ENCODE measurements around the gene KIF26B. TPM values are rescaled to one million over a fixed set of nuclear protein-coding genes. Genes with fewer than 3 reads are reported as not detected.

The KIF26B gene
- total RNA-seq, 4 donors from 2014 or later, result 0.90 to 2.0 (median 1.5) TPM

DNA sequence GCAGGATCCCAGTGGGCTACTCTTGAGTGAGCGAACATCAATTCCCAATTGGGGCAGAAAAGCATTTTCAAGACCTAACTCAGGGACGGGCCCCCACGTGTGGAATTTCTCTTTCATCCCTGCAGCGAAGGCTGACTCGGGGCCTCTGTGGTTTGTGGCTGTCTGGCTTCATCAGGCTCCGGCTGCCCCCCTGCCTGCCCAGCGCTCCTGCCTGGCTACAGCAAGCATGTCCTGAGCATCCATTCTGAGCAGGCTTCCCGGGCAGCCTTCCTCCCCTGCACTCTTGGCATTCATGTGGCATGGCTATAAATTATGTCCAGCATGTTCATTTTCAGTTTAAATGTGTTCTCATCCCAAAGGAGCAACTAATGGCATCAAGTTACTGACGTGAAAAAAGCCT is 588.1 kb downstream of the KIF26B start:
- H3K4me1 ChIP-seq, result no peaks in the 10 kb centered on the region
- H3K27ac ChIP-seq, result no peak overlapping the region
- no peak for TF ChIP-seq EP300 (IDR thresholded peaks at IDR 0.05)
- peaks cover 0 to 52% (median 0%) of the 10 kb centered on the region in 4 donors for H3K9me3 ChIP-seq
- H3K4me3 ChIP-seq, result no peak overlapping the region
- WGBS, 2 donors, result 49% methylated on average over 9 of the region's 9 CpGs
- H3K36me3 ChIP-seq, result peaks cover 0 to 8% (median 0%) of the 10 kb centered on the region in 3 donors
- DNase-seq (ENCODE audit: low spot score in 2 of 2), result no peak
- no peaks in the 10 kb centered on the region for H3K27me3 ChIP-seq

DNA sequence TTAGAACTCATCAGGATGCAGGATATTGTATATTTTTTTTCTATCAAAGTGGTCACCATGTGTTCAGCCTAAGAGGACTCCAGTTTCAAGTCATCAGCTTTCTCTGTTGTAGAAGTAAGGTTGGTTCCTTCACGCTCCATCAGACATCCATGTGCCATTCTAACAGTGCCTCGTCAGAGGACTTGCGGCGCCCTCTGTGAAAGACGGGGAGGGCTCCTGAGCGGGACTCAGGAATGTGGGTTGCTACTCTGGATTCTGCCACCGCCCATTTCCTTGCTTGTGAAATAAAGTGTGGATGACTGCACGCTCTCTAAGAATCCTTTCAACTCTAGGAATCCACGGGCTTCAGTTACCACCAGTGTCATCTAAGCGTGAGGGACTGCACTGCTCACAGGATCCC is 593.5 kb downstream of the KIF26B start:
- Histone ChIP-seq H3K4me1 (no peaks in the 10 kb centered on the region), H3K4me3 (no peak overlapping the region), H3K9me3 (peaks cover 0 to 69% (median 5%) of the 10 kb centered on the region in 4 donors), H3K36me3 (peaks cover 0 to 40% (median 0%) of the 10 kb centered on the region in 3 donors), H3K27ac (no peak overlapping the region), H3K27me3 (no peaks in the 10 kb centered on the region)
- 76 to 81% methylated on average over 10 of the region's 10 CpGs for WGBS, 2 donors
- TF ChIP-seq, protein P1, sequence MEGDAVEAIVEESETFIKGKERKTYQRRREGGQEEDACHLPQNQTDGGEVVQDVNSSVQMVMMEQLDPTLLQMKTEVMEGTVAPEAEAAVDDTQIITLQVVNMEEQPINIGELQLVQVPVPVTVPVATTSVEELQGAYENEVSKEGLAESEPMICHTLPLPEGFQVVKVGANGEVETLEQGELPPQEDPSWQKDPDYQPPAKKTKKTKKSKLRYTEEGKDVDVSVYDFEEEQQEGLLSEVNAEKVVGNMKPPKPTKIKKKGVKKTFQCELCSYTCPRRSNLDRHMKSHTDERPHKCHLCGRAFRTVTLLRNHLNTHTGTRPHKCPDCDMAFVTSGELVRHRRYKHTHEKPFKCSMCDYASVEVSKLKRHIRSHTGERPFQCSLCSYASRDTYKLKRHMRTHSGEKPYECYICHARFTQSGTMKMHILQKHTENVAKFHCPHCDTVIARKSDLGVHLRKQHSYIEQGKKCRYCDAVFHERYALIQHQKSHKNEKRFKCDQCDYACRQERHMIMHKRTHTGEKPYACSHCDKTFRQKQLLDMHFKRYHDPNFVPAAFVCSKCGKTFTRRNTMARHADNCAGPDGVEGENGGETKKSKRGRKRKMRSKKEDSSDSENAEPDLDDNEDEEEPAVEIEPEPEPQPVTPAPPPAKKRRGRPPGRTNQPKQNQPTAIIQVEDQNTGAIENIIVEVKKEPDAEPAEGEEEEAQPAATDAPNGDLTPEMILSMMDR (IDR thresholded peaks at IDR 0.05), result no peak
- TF ChIP-seq EP300 (IDR thresholded peaks at IDR 0.05), result no peak
- no peak for TF ChIP-seq POLR2A (IDR thresholded peaks at IDR 0.05)
- no peak for DNase-seq (ENCODE audit: low spot score in 2 of 2)

DNA sequence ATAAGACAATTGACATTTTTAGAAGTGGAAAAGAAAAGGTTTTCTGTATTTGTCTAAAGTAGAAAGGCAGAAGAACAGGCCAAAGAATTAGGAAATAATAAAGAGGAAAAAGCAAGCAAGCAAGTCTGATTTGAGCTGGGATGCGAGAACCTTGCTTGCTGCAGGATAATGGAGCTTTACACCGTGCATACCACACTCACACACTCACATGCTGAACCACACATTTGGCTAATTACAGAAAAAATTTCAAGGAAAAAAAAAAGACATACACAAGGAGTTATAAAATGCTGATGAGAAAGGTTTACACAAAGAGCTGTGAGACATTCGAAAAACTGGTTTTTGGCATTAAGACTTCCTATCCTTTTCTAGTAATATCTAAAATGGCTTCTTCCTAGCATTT is 593.9 kb downstream of the KIF26B start:
- Histone ChIP-seq H3K27ac (no peak overlapping the region), H3K4me3 (no peak overlapping the region), H3K9me3 (peaks cover 0 to 69% (median 5%) of the 10 kb centered on the region in 4 donors), H3K36me3 (peaks cover 0 to 40% (median 0%) of the 10 kb centered on the region in 3 donors), H3K4me1 (no peaks in the 10 kb centered on the region), H3K27me3 (no peaks in the 10 kb centered on the region)
- TF ChIP-seq EP300 (IDR thresholded peaks at IDR 0.05) (no peak), POLR2A (IDR thresholded peaks at IDR 0.05) (no peak)
- TF ChIP-seq, protein P1 (IDR thresholded peaks at IDR 0.05), result no peak
- no peak for DNase-seq (ENCODE audit: low spot score in 2 of 2)
- 85 to 90% methylated on average over 3 of the region's 3 CpGs for WGBS, 2 donors

DNA sequence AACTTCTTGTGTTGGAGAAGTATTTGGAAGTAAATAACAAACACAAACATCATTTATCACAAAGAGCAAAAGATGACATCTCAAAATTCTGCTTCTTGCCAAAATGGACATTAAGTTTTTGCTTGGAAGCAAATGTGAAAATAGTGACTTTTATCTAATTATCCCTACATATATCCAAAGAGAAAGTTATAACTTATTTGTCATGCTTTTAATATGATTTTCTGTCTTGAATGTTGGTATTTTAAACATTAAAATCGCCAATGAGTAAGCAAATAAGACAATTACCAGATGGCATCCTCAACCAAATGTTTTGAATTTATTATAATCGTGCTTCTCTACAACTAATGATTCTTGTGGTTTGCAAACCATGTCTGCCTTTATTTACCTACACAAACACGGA is 594.3 kb downstream of the KIF26B start:
- no peak for DNase-seq (ENCODE audit: low spot score in 2 of 2)
- WGBS, 2 donors, result 85 to 90% methylated on average over 3 of the region's 3 CpGs
- no peaks in the 10 kb centered on the region for H3K4me1 ChIP-seq
- no peaks in the 10 kb centered on the region for H3K27me3 ChIP-seq
- H3K36me3 ChIP-seq, result peaks cover 0 to 40% (median 0%) of the 10 kb centered on the region in 3 donors
- H3K9me3 ChIP-seq, result peaks cover 0 to 69% (median 5%) of the 10 kb centered on the region in 4 donors
- TF ChIP-seq POLR2A (IDR thresholded peaks at IDR 0.05) (no peak), EP300 (IDR thresholded peaks at IDR 0.05) (no peak)
- TF ChIP-seq, protein P1 (IDR thresholded peaks at IDR 0.05), result no peak
- no peak overlapping the region for H3K4me3 ChIP-seq
- H3K27ac ChIP-seq, result no peak overlapping the region

DNA sequence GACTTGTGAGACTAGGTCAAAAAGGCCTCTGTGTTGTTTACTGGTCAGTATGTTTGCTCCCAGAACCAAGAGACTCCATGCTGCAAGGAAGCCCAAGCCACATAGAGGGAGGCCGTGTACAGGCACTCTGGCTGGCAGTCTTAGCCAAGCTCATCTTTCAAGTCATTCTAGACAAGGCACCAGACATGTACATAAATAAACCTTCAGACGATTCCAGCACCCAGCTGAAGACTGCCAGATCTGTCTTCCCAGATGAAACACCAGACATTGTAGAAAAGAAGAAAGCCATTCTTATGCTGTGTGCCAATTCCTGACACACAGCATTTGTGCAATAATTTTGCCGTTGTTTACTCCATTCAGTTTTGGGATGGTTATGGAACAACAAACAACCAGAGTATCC is 595.5 kb downstream of the KIF26B start:
- TF ChIP-seq POLR2A (IDR thresholded peaks at IDR 0.05) (no peak), EP300 (IDR thresholded peaks at IDR 0.05) (no peak)
- TF ChIP-seq, protein P1 (IDR thresholded peaks at IDR 0.05), result no peak
- Histone ChIP-seq H3K4me1 (no peaks in the 10 kb centered on the region), H3K9me3 (peaks cover 0 to 68% (median 9%) of the 10 kb centered on the region in 4 donors), H3K27me3 (no peaks in the 10 kb centered on the region), H3K27ac (no peak overlapping the region), H3K36me3 (peaks cover 0 to 40% (median 0%) of the 10 kb centered on the region in 3 donors), H3K4me3 (no peak overlapping the region)
- 78 to 92% methylated on average over 3 of the region's 3 CpGs for WGBS, 2 donors
- DNase-seq (ENCODE audit: low spot score in 2 of 2), result no peak

- Histone ChIP-seq H3K4me3 (no peak overlapping the region), H3K36me3 (peaks cover 0 to 40% (median 0%) of the 10 kb centered on the region in 3 donors), H3K4me1 (no peaks in the 10 kb centered on the region), H3K27me3 (no peaks in the 10 kb centered on the region), H3K9me3 (peaks cover 0 to 66% (median 9%) of the 10 kb centered on the region in 4 donors), H3K27ac (no peak overlapping the region)
- 47 to 52% methylated on average over 4 of the region's 4 CpGs for WGBS, 2 donors
- no peak for TF ChIP-seq POLR2A (IDR thresholded peaks at IDR 0.05)
- TF ChIP-seq EP300 (IDR thresholded peaks at IDR 0.05), result no peak
- TF ChIP-seq, protein P1 (IDR thresholded peaks at IDR 0.05), result no peak
- DNase-seq (ENCODE audit: low spot score in 2 of 2), result no peak
Measured at GRCh38 chr1:245751116-245751515, 596.3 kb downstream of the KIF26B start.

Data from tibial nerve (tissue), 4 donors.